Mesendoderm (in vitro differentiated cells): ENCODE data around the gene MBNL2.

Experiments
- DNase-seq: peaks from one replicate; pipeline ENCODE4 v3.0.0; 2013
- H2AK5ac ChIP-seq: 2 replicates; pipeline ENCODE4 v1.6.1; 2013; ENCODE audit warnings: low read length, inconsistent platforms
- H2BK120ac ChIP-seq: 2 replicates; pipeline ENCODE4 v1.6.1; 2013; ENCODE audit warnings: low read depth, mild to moderate bottlenecking, low read length, moderate library complexity, mixed read lengths
- H2BK15ac ChIP-seq: replicated peaks from 2 replicates; pipeline ENCODE4 v1.6.1; 2013; ENCODE audit warnings: low read depth, mild to moderate bottlenecking, moderate library complexity
- H2BK5ac ChIP-seq: 2 replicates; pipeline ENCODE4 v1.6.1; 2013; ENCODE audit warnings: low read length, inconsistent platforms
- H3K18ac ChIP-seq: 2 replicates; pipeline ENCODE4 v1.6.1; 2013; ENCODE audit warnings: mild to moderate bottlenecking, low read length, mixed read lengths
- H3K23ac ChIP-seq: one replicate; pipeline ENCODE4 v1.6.1; 2013; ENCODE audit warnings: low read length
- H3K27ac ChIP-seq: 2 replicates; pipeline ENCODE4 v1.5.1; 2013; ENCODE audit warnings: low read depth, mild to moderate bottlenecking, inconsistent platforms, low read length, moderate library complexity
- H3K27me3 ChIP-seq: 2 replicates; pipeline ENCODE4 v1.6.1; 2013; ENCODE audit warnings: low read length, control low read depth, mild to moderate bottlenecking, inconsistent platforms; ENCODE audit not compliant: insufficient read depth, poor library complexity
- H3K36me3 ChIP-seq: 2 replicates; pipeline ENCODE4 v1.6.1; 2013; ENCODE audit warnings: low read length, inconsistent platforms; ENCODE audit not compliant: control insufficient read depth, insufficient read depth
- H3K4ac ChIP-seq: one replicate; pipeline ENCODE4 v1.6.1; 2013; ENCODE audit warnings: low read depth, mild to moderate bottlenecking, low read length, moderate library complexity
- H3K4me1 ChIP-seq: 2 replicates; pipeline ENCODE4 v1.6.1; 2013; ENCODE audit warnings: low read depth, low read length, inconsistent platforms; ENCODE audit not compliant: control insufficient read depth
- H3K4me2 ChIP-seq: 2 replicates; pipeline ENCODE4 v1.6.1; 2013; ENCODE audit warnings: low read length
- H3K4me3 ChIP-seq: 2 replicates; pipeline ENCODE4 v1.5.1; 2013; ENCODE audit warnings: mild to moderate bottlenecking, low read length
- H3K56ac ChIP-seq: one replicate; pipeline ENCODE4 v1.6.1; 2013; ENCODE audit warnings: low read length
- H3K79me1 ChIP-seq: 2 replicates; pipeline ENCODE4 v1.6.1; 2013; ENCODE audit warnings: low read length, inconsistent platforms
- H3K79me2 ChIP-seq: 2 replicates; pipeline ENCODE4 v1.6.1; 2013; ENCODE audit warnings: mild to moderate bottlenecking, low read length; ENCODE audit not compliant: control insufficient read depth, insufficient read depth
- H3K9ac ChIP-seq: 2 replicates; pipeline ENCODE4 v1.6.1; 2013; ENCODE audit warnings: low read length, inconsistent platforms
- H4K5ac ChIP-seq: one replicate; pipeline ENCODE4 v1.6.1; 2013; ENCODE audit warnings: low read length
- H4K8ac ChIP-seq: one replicate; pipeline ENCODE4 v1.6.1; 2013; ENCODE audit warnings: low read depth, mild to moderate bottlenecking, control low read depth, low read length, moderate library complexity
- WGBS: extraction: QIAGEN DNeasy Blood & Tissue Kit; methylation state at CpG from one replicate; pipeline ENCODE4 v1.1.7; 2013; ENCODE audit warnings: low lambda C conversion rate, missing lambda C conversion rate; ENCODE audit not compliant: insufficient coverage; ENCODE audit errors: extremely low coverage; 5-methylcytosine and 5-hydroxymethylcytosine counted together

The MBNL2 gene

DNA sequence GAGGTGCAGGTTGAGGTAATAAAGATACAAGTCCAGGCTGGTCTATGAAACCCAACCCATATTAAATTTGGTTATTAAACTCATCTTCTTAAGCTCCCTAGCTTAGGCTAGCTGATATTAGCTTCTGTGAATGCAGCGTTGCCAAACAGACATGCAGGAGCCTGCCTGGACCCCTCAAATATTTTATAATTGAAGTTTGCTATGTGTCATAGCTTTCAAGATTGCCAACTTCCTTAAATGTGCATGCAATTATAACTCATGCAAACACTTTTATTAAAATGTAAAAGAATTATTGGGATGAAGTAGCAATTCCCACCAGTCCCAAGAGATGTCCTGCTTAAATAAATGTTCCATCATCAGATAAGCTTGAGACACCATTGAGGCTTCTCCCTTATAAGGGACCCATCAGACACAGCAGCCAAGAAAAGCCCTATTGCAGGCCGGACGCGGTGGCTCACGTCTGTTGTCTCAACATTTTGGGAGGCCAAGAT, 51.3 kb downstream of the MBNL2 start:
- Histone ChIP-seq H4K5ac (no peak overlapping the region), H2BK120ac (no peak overlapping the region), H3K4me2 (no peak overlapping the region), H3K27ac (no peak overlapping the region), H3K23ac (no peak overlapping the region), H3K79me2 (no peaks in the 10 kb centered on the region), H3K56ac (no peak overlapping the region), H3K9ac (no peak overlapping the region), H3K79me1 (no peaks in the 10 kb centered on the region), H3K36me3 (no peaks in the 10 kb centered on the region), H2BK5ac (no peak overlapping the region), H4K8ac (peak overlapping the region; percentile 89), H3K4me1 (peaks cover 7% of the 10 kb centered on the region), H3K4me3 (no peak overlapping the region), H3K18ac (peak overlapping the region; percentile 60), H3K4ac (peak overlapping the region; percentile 31), H2AK5ac (no peak overlapping the region), H2BK15ac (no peak overlapping the region), H3K27me3 (no peaks in the 10 kb centered on the region)
- no peak for DNase-seq
- no CpG with 5 or more reads among the region's 5 CpGs for WGBS

DNA sequence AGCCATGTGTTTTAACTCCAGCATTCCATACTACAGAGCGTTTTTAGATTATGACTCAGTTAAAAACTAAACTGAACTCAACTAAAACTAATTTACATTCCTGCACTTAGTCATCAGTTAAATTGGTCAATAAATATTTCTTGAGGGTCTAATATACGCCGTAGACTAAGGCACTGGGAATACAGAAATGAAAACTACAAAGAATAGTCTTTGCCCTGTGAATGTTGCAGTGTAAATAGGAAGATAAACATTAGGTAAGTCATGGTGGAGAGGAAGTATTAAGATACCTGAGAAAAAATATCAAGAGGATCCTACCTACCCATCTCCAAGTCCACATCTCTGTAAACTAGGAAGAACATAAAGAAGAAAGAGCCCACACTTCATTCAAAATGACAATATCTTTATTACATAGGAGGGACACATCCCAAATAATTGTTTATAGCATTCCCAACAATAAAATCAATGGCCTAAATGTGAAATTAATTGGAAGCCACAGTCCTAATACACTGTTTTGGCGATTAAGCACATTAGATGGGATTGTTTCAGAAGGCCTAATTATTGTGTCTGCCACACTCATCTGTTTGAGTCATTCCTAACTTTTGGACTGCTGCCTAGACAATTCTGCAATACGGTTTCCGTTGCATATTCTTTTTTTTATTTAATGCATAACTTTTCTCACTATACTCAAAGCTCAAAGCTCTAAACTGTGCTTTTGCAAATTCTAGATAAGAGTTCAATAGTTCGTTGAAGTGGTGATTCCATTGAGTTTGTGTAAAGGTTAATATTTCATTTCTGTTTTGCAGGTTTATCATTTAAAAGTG, 52.9 kb downstream of the MBNL2 start:
- Histone ChIP-seq H3K27ac (no peak overlapping the region), H3K79me1 (no peaks in the 10 kb centered on the region), H2BK15ac (no peak overlapping the region), H3K4me1 (peaks cover 3% of the 10 kb centered on the region), H4K5ac (no peak overlapping the region), H3K23ac (no peak overlapping the region), H3K4me2 (no peak overlapping the region), H3K18ac (no peak overlapping the region), H3K9ac (no peak overlapping the region), H2AK5ac (no peak overlapping the region), H3K4me3 (no peak overlapping the region), H3K36me3 (no peaks in the 10 kb centered on the region), H4K8ac (no peak overlapping the region), H2BK120ac (no peak overlapping the region), H3K4ac (no peak overlapping the region), H3K79me2 (no peaks in the 10 kb centered on the region), H3K27me3 (no peaks in the 10 kb centered on the region), H2BK5ac (no peak overlapping the region), H3K56ac (no peak overlapping the region)
- no CpG with 5 or more reads among the region's 7 CpGs for WGBS
- no peak for DNase-seq

DNA sequence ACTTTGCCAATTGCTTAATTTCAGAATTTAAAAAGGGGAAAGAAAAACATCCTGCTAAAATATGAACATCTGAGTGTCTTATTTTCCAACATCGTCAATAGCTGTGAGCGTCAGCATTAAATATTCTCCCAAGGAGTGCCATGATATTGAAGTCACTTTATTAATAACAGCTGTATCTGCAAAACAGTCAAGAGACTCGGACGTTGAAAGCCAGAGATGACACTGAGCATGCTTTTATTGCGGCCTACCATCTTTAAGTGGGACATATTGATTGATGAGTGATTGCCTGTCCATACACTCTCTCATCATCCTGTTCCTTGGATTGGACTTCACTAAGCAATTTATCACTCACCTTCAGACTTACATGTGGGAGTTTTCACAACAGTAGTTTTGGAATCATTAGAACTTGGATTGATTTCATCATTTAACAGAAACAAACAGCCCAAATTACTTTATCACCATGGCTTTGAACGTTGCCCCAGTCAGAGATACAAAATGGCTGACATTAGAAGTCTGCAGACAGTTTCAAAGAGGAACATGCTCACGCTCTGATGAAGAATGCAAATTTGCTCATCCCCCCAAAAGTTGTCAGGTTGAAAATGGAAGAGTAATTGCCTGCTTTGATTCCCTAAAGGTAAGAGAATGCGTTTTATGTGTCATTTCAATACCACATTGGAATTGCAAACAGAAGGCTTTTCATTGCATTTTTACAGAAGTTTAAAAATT, 53.8 kb downstream of the MBNL2 start:
- H3K4ac ChIP-seq = no peak overlapping the region
- H3K56ac ChIP-seq = no peak overlapping the region
- H3K4me3 ChIP-seq = no peak overlapping the region
- H4K8ac ChIP-seq = no peak overlapping the region
- no peak overlapping the region for H4K5ac ChIP-seq
- no peak overlapping the region for H2BK15ac ChIP-seq
- H2AK5ac ChIP-seq = no peak overlapping the region
- no peaks in the 10 kb centered on the region for H3K27me3 ChIP-seq
- DNase-seq = no peak
- no peak overlapping the region for H3K23ac ChIP-seq
- no peaks in the 10 kb centered on the region for H3K79me1 ChIP-seq
- no peaks in the 10 kb centered on the region for H3K36me3 ChIP-seq
- H2BK5ac ChIP-seq = no peak overlapping the region
- H2BK120ac ChIP-seq = no peak overlapping the region
- no peak overlapping the region for H3K27ac ChIP-seq
- WGBS = no CpG with 5 or more reads among the region's 8 CpGs
- H3K4me2 ChIP-seq = no peak overlapping the region
- no peak overlapping the region for H3K9ac ChIP-seq
- H3K18ac ChIP-seq = no peak overlapping the region
- peaks cover 3% of the 10 kb centered on the region for H3K4me1 ChIP-seq
- no peaks in the 10 kb centered on the region for H3K79me2 ChIP-seq

- Histone ChIP-seq H2AK5ac (no peak overlapping the region), H3K4ac (no peak overlapping the region), H3K9ac (no peak overlapping the region), H3K36me3 (no peaks in the 10 kb centered on the region), H3K79me1 (no peaks in the 10 kb centered on the region), H3K4me1 (peaks cover 3% of the 10 kb centered on the region), H2BK5ac (no peak overlapping the region), H3K4me3 (no peak overlapping the region), H3K79me2 (no peaks in the 10 kb centered on the region), H3K23ac (no peak overlapping the region), H3K18ac (no peak overlapping the region), H2BK15ac (no peak overlapping the region), H3K27ac (no peak overlapping the region), H3K27me3 (no peaks in the 10 kb centered on the region), H4K8ac (no peak overlapping the region), H4K5ac (no peak overlapping the region), H3K4me2 (no peak overlapping the region), H2BK120ac (no peak overlapping the region), H3K56ac (no peak overlapping the region)
- no peak for DNase-seq
- WGBS = no CpG with 5 or more reads among the region's 2 CpGs
Measured at GRCh38 chr13:97276862-97277269, 54.7 kb downstream of the MBNL2 start.

DNA sequence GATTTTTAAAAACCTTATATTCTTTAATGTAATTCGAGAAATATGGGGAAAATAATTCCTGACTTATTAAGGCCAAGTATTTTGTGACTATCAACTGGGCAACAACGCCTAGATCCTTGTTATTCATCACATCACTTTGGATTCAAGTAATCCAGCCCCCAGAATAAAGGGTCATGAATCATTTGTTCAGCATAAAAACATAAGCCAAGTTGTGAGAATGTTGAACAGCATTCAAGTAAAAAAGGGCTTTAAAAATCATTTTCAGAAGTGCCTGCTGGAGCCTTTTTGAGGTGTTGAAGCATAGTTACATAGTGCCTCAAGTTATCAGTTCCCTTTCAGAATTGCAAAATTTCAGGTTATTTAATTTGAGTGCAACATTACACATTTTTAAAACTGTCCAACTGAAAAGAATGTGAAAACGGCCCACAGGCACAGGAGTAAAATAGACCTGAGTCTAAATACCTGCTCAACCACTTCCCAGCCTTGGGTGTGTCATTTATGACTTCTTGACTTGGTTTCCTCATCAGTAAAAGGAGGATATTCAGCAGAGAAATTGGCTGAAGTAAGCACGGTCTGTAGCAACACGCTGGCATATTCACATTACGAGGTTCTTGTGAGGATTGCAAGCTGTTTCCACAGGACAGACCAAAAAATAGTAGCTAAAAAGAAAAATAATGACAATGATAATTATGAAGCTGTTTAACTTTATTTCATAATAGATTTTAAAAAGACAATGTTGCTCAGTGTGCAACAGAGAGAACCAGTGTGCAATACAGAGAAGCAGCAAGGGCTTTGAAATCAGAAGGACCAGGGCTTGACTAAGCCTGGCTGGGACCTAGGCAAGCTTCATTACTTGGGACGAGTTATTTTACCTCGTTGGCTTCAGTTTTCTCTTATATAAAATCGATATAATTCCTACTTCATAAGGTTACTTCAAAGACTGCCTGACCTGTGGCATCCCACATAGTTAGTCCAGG, 56.6 kb downstream of the MBNL2 start:
- Histone ChIP-seq H2BK120ac (no peak overlapping the region), H3K79me1 (no peaks in the 10 kb centered on the region), H3K4me1 (no peaks in the 10 kb centered on the region), H2BK15ac (no peak overlapping the region), H4K5ac (no peak overlapping the region), H3K56ac (no peak overlapping the region), H3K23ac (no peak overlapping the region), H2AK5ac (no peak overlapping the region), H3K4me3 (no peak overlapping the region), H3K27ac (no peak overlapping the region), H3K18ac (no peak overlapping the region), H3K9ac (no peak overlapping the region), H2BK5ac (no peak overlapping the region), H3K36me3 (no peaks in the 10 kb centered on the region), H3K4ac (no peak overlapping the region), H3K27me3 (no peaks in the 10 kb centered on the region), H3K4me2 (no peak overlapping the region), H4K8ac (no peak overlapping the region), H3K79me2 (no peaks in the 10 kb centered on the region)
- no CpG with 5 or more reads among the region's 9 CpGs for WGBS
- DNase-seq = no peak
